Stimulated activated CD4-positive, alpha-beta T cell treated with anti-CD3 and anti-CD28 coated beads, Interleukin-4, amount 100 ng/mL, for 4 hours (primary cell): ENCODE results near the gene RNF6.

Experiments used
- DNase-seq, 2 experiments: peaks; one replicate each; pipeline ENCODE4 v3.0.0-alpha.2; 2020

Gene RNF6

DNA sequence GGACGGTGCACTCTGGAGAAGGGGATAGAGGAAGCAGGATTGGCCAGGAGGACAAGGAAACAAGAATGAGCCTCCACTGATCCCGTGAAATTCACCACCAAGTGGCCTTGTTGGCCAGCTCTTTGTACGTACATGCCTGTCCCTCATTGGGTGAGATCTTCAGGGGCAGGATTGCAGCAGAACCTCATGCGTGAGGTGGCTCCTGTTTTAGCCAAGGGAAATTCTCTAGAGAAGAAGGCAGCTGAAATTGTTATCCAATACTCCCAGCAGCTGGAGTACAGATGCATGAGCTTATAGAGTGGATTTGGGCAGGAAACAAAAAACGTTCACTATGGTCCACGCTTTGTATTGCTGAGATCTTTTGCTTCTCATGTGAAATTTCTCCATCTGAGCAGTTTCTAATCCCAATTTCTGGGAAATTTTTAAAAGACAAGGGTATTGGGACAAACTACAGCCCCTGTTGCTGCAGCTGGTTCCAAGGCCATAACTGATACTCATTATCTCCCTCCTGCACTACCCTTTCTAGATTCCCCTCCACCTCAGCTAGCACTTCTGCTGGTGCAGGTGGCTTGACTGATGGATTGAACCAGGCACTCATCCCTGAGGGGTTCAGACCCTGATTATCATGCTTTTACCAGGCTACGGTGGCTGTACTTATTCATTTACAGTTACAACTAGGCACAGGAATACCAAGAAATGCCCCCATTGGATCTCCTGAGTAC lies 3.9 kb upstream of the RNF6 start:
- DNase-seq = no peak

DNA sequence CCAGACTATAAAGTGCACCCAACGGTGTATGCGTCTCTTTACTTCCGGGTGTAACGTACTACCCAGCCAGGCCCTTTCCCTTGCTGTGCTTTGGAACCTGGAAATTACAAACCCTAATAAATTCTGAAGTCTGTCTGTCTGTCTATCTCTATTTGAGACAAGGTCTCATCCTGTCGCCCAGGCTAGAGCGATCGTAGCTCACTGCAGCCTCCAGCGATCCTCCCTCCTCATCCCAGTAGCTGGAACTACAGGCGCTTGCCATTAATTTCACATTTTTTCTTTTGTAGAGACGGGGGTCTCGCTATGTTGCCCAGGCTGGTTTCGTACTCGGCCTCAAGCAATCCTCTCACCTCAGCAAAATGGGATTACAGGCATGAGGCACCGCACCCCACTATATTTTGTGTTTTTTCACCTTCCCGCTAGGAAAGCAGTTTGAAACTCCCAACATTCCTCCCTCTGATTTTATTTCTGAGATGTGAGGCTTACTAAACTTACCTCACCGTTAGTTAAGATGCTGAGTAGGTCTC lies 469 bp upstream of the RNF6 start:
- no peak for DNase-seq

- DNase-seq = no peak
Observed at GRCh38 chr13:26221399-26221720, 754 bp downstream of the RNF6 start.

DNA sequence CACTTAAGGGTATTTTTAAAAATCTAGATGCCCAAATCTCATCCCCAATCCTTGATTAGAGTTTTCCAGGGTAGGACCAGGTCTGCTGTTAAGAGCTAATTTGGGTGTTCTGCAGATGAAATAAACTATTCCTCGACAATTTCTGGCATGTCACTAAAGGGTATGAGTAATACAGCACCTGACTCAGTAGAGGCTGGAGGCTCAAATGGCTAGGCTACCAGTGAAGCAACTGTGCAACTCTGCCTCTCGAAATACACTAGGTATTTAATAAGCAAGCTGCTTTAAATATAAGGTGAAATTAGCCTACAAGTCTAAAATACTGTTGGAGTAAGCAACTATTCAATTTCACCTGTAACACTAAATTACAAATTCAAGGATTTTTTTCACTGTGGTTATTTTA lies 1.5 kb downstream of the RNF6 start:
- no peak for DNase-seq

DNA sequence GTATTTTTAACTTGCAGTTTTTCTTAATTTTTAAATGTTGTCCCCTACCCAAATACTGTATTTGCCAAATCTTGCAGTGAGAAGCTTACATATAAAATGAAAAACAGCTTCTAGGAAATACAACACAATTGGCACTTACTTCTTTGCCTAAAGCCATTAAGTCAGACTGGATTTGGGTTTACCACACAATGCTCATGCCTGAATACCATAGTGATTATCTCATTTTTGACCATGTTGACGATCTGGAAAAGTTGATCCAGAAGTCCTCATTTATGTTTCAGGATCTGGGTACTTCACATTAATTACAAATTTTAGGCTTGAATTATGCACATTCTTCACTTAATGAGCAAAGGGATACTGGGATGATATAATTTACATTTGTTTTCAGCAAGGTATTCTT lies 2.4 kb downstream of the RNF6 start:
- no peak for DNase-seq

GRCh38 chr13:26216042-26216441 lies 6.1 kb downstream of the RNF6 start:
- DNase-seq = no peak

- DNase-seq = no peak
Observed at GRCh38 chr13:26213982-26214381, 8.1 kb downstream of the RNF6 start.

DNA sequence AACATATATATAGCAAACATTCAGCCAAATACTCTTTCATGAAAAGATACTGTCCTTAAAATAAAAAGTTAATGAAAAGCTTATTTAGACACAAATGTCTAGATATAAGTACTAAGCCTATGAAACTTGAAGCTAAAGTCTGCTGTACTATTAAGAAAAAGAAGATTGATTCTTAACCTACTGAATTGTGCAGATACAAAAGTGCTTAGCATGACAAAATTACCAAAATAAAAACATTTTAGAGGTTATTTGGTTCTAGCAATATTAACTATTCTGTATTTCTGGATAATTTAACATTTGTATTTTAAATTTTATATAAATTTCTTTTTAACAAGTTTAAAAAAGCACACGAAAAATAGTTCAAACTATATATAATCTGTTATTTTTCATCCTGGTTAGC lies 8.8 kb downstream of the RNF6 start:
- no peak for DNase-seq

DNA sequence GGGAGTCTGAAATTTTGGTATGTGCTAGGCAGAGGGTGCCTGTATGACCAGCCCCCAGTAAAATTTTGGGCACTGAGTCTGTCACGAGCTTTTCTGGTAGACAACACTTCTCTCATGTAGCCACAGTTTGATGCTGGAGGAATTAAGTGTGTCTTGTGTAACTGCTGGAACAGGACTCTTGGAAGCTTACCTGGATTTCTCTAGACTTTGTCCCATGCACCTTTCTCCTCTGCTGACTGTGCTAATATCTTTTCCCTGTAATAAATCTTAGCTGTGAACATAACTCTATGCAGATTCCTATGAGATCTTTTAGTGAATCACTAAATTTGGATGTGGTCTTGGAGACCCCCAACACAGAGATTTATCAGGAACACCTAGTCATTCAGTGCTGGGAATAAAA lies 13.8 kb downstream of the RNF6 start:
- no peak for DNase-seq

- DNase-seq = no peak
Observed at GRCh38 chr13:26202365-26202972, 19.6 kb downstream of the RNF6 start.

GRCh38 chr13:26200811-26201210 lies 21.3 kb downstream of the RNF6 start:
- DNase-seq = no peak

DNA sequence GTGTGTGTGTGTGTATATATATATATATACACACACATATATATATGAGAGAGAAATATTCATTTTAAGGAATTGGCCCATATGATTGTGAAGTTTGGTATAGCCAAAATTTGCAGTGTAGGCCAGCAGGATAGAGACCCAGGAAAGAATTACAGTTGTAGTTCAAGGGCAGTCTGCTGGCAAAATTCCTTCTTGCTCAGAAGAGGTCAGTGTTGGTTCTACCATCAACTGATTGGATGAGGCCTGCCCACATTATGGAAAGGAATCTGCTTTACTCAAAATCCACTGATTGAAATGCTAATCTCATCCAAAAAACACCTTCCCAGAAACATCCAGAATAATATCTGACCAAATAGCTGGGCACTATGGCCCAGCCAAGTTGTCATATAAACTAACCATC lies 24.0 kb downstream of the RNF6 start:
- DNase-seq = no peak

GRCh38 chr13:26197298-26197697 lies 24.8 kb downstream of the RNF6 start:
- DNase-seq = no peak

- no peak for DNase-seq
Observed at GRCh38 chr13:26186995-26187394, 35.1 kb downstream of the RNF6 start.

- peak; percentile 88 to 89 for DNase-seq
Observed at GRCh38 chr13:26186118-26186870, 35.8 kb downstream of the RNF6 start.

- DNase-seq = no peak
Observed at GRCh38 chr13:26185720-26186117, 36.4 kb downstream of the RNF6 start.

DNA sequence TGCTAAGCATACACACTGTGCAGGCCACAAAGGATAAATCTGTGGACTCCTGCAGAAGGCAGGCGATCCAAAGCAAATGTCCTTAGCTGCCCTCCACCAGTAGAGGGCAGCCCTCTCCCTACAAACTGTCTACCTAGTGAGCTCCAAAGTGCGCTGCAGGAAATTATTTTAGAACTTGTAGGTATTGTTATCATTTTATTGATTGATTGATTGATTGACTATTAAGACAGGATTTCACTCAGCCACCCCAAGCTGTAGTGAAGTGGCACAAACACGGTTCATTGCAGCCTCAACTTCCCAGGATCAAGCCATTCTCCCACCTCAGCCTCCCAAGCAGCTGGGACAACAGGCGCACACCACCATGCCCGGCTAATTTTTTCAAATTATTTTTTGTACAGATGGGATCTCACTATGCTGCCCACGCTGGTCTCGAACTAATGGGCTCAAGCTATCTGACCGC lies 37.3 kb downstream of the RNF6 start:
- peak; percentile 56 to 64 for DNase-seq

GRCh38 chr13:26183416-26183815 lies 38.7 kb downstream of the RNF6 start:
- no peak for DNase-seq

DNA sequence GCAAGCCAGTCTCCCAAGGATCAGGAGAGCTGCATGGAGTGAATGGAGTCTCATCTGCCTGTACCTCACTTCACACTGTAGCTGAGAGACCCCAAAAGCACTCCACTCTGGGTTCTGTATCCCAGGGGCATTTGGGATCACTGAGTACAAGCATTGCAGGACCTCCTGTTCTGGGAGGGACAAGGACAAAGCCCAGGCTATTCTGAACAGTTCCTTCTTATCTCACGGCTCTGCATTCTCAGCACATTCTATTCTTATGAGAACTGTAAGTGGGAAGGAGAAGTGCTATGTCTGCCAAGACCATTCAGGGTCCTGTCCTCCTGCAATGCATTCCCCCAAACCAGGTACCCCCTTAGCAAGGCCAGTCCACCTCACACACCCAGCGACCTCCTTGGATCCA lies 42.8 kb downstream of the RNF6 start:
- DNase-seq = no peak

DNA sequence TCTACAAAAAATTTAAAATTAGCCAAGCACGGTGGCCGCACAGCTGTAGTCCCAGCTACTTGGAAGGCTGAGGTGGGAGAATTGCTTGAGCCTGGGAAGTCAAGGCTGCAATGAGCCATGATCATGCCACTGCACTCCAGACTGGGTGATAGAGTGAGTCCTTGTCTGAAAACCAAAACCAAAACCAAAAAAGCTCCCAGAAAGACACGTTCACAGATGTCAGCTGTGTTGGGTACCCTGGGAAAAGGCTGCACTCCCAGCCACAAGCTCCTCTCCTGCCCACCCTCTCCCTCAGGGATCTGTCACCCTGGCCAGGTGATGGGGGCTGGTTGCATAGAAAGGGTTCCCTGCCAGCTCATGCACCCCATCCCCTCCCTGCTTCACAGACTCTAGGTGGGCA lies 53.3 kb downstream of the RNF6 start:
- DNase-seq = no peak

DNA sequence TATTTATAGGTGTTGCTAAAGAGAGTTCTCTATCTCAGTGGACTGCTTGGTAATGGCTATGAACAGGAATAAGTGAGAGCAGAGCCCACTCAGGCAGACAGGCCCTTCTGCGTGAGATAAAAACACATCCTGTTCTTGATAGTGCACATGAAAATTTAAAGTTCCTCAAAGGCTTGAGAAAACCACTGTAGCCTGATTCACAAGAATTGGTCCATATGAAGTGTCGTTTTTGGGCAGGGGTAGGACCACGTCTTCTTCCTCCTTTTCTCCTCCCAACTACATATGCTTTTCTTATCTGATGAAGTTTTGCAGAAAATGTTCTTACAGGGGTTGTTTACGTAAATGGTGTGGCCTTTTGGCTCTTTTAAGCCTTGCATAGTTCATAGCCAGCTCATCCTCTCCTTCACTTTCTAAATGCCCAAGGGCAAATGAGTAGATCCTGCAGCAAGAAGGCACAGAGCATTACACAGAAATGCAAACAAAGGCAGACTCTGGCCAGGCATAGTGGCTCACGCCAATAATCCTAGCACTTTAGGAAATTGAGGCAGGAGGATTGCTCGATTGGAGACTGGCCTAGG lies 53.8 kb downstream of the RNF6 start:
- no peak for DNase-seq

GRCh38 chr13:26163812-26164211 lies 58.3 kb downstream of the RNF6 start:
- no peak for DNase-seq
